NOMO-1 treated with dmso at 0.1 percent for 144 hours (cell line): Measurements from ENCODE around the gene PCBD2.
A peak's percentile ranks its signal among the peaks of the same experiment; 100 is the strongest.
"Not testable (repeated sequence)": the region's sequence is repeated elsewhere in the genome, so short reads cannot be mapped to it uniquely, and the experiment has no call there.

ENCODE experiments used
- DNase-seq: peaks from one replicate; lab custom pipeline; 2025; ENCODE audit not compliant: unreplicated experiment; lab: John Stamatoyannopoulos, UW

The PCBD2 gene

GRCh38 chr5:134957920-134958608 is 53.1 kb downstream of the PCBD2 start:
- no peak for DNase-seq

GRCh38 chr5:134958755-134959154 is 53.8 kb downstream of the PCBD2 start:
- no peak for DNase-seq

GRCh38 chr5:134963098-134963497 is 58.2 kb downstream of the PCBD2 start:
- DNase-seq = no peak

- DNase-seq = no peak
Observed at GRCh38 chr5:134964359-134965270, 59.7 kb downstream of the PCBD2 start.

GRCh38 chr5:134965271-134965825 is 60.4 kb downstream of the PCBD2 start:
- no peak for DNase-seq

- no peak for DNase-seq
Observed at GRCh38 chr5:134967607-134968006, 62.7 kb downstream of the PCBD2 start, which contains the start of gene CATSPER3. CATSPER3 (plus strand) TSS chr5:134967907; CDS start chr5:134967992, 85 bp downstream.

- no peak for DNase-seq
Observed at GRCh38 chr5:134968055-134968454, 63.1 kb downstream of the PCBD2 start.

GRCh38 chr5:134969166-134969565 is 64.2 kb downstream of the PCBD2 start:
- no peak for DNase-seq

GRCh38 chr5:134975078-134975715 is 70.3 kb downstream of the PCBD2 start:
- DNase-seq = no peak

- no peak for DNase-seq
Observed at GRCh38 chr5:134975843-134976242, 70.9 kb downstream of the PCBD2 start.

- no peak for DNase-seq
Observed at GRCh38 chr5:134976841-134977240, 71.9 kb downstream of the PCBD2 start.

GRCh38 chr5:134979416-134979815 is 74.5 kb downstream of the PCBD2 start:
- no peak for DNase-seq

GRCh38 chr5:134982230-134982629 is 77.3 kb downstream of the PCBD2 start:
- no peak for DNase-seq

GRCh38 chr5:134989266-134989830 is 84.4 kb downstream of the PCBD2 start:
- DNase-seq = no peak

GRCh38 chr5:134990183-134990582 is 85.3 kb downstream of the PCBD2 start:
- DNase-seq = not testable (repeated sequence)

- no peak for DNase-seq
Observed at GRCh38 chr5:134992148-134992547, 87.2 kb downstream of the PCBD2 start.

GRCh38 chr5:134993161-134993560 is 88.2 kb downstream of the PCBD2 start:
- no peak for DNase-seq

GRCh38 chr5:134994560-134995156 is 89.7 kb downstream of the PCBD2 start:
- DNase-seq = peak; percentile 9

- DNase-seq = no peak
Observed at GRCh38 chr5:134995850-134996402, 91.0 kb downstream of the PCBD2 start.

GRCh38 chr5:134997015-134997414 is 92.1 kb downstream of the PCBD2 start:
- no peak for DNase-seq
